ENCODE measurements around the gene FGGY.

The FGGY gene

DNA sequence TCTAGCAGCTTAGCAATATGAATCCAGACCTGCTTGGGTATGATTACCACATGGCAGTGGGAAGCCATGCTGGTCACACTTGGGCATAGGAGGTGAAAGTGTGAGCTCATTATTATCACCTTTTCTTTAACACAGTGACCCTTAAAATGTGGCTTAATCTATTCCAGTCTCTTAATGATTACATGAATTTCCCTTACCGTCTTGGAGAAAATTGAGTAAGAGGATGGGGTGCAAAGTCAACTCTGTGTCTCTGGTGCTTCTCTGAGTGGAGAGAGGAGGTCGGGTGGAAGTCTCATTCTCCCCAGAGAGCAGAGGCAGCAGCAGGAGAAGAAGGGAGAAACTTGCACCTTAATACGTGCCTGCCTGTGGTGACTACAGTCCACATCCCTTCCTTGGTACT is 91.3 kb downstream of the FGGY start:
- no peak for DNase-seq (ENCODE audit: low spot score)

DNA sequence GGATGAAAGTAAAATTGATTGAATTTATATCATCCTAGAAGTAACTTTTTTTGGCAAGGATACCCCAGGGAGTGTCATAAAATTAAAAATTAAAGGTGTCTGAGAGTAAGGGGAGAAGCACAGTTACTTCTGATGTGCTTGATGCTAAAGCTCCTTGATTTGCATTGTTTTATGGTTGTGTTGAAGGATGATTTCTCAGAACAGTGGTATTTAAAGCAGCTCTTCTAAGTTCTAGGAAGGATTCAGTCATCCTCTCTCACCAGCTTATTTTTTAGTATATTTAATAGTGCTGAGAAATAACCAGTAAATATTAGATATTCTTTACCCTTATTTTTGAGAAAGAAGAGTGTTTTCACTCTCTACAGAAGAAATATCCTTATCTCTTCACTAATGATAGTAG is 93.0 kb downstream of the FGGY start:
- DNase-seq (ENCODE audit: low spot score), result no peak

DNA sequence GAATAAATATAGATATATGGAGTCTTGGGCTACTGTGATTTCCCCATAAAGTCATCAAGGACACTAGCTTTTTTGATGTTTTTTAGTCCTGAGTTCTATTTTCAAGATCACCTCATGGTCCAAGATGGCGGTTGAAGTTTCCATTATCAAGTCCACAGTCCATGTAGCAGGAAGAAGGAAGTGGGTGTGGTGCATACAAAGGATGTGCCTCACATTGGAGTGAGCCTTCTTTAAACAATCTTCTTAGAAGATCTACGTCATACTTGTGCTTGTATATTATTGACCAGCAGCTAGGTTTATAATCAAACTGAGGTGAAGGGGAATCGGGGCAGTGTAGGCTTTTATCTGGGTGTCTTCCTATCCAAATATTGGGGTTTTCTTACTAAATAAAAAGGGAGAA is 93.4 kb downstream of the FGGY start:
- DNase-seq (ENCODE audit: low spot score), result no peak

DNA sequence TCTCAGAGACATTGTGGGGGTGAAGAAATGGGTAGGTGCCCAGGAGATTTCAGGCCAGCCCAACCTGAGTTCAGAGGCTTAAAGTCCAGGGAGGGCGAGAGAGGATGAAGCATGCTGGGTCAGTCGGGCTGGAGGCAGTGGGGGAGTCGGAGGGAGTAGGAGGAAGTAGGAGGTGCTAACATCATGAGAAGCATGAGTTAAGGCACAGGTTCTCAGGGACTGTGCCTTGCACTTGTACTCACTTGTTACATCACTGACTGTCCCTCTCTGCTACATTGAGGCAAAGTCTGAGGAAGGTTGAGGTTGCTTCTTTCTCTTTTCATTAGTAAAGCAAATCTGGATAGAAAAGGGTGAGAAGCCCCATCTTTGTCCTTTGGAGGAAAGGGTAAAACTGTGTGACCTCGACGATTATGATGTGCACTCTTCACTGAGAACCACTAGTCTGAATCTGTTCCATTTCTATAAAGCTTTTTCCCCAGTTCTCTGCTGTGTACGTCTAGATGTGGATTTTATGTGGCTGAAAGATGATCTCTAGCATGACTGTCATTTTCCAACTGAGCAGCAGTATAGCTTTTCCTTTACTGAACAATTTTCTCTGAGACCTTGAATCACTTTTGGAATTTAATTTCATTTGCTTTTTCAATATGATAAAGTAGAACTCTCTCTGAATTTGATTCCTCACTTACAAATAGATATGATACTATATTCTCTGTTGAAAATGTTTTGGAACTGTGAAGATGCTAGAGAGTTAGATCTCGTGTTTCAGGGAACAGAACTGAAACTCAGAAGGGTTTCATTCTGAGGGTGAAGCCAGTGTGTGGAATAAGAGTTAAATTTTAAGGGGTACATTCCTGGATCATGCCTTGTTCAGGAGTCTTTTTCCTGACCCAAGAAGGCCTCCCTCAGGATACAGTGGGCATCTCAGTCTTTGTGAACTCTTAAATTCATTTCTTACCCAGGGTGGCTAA is 94.6 kb downstream of the FGGY start:
- DNase-seq (ENCODE audit: low spot score), result no peak

DNA sequence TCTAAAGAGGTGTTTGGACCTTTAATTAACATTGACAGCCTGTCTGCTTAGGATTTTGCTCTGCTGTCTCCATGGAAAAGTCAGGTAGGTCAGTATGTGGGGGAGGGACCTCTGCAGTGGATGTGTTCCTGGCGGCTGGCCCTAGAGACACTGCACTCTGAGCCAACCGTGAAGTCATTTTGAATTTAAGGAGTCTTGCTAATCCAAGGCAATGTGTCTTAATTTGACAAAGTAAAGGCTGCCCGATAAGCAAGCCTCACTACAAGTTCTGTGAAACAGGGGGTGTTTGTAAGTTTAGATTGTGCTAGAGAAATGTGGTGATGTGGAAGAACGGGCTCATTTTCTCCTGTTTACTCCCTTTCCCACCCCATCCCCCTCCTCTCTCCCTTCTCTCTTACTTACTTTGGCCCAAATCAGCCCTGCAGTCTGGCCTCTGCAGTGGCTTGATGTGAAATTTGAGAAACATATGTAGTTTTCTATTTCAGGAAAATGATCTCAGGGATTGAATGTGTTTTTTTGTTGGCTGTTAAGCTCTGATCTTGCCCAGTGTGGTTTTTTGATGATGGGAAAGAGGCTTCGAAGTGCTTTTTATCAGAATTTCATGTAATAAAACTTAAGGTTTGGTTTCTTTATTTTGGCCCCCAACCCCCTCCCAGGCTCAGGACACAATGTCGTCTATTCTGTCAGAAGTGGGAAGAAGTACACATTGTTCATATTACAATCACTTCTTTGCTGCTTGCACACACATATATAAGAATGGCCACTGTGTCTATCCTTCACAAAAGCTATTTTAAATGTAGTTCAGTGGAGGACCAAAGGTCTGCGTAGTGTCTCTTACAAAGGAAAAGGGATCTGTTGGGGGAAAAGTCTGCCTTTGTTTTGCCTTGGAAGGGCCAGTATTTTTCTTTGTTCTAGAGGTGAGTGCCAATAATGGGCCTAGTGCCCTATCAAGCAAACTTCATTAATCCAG is 96.6 kb downstream of the FGGY start:
- peak; percentile 24 for DNase-seq (ENCODE audit: low spot score)

DNA sequence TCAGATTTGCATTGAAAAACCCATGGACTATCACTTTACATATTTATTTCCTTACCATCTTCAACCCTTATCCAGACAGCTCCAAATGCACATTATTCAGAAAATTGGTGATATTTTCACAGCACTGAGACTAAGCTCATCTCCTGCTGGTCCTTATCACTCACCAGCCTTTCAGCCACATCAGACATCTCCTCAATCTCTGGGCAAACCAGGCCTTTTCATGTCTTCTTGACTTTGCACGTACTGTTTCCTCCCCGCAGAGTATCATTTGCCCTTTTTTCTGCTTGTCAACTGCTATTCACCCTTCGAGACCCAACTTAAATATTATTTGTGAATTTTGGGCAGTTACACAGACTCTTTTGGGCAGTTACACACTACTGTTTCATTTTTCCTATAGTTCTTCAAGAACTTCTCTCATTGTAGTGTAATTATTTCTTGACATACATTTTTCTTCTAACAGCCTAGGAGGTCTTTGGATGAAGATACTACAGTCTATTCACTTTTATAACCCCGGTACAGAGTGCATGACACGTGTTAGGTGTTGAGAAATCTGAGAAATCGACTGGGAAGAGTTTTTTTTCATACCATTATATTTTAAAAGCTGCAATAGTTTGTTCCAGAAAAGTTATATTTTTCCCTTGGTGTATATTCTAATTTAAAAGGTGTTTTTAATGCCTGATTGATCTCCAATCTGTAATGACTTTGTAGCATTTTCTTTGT is 98.0 kb downstream of the FGGY start:
- DNase-seq (ENCODE audit: low spot score), result no peak

DNA sequence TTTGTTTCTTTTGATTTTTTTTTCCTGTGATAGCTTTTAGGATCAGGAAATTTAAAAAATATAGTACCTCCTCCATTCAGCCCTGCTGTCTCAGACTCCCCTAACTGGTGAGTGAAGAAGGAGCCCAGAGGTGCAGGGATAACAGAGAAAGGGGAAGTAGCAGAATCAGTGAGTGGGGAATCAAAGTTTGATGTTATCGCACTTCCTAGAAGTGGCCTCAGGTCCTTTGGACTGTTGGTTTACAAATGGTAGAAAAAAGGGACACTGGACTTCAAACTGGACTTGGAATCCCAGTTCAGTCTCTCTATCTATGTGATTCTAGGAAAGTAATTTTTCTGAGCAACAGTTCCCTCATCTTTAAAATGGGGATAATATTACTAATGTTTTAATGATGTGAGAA is 99.5 kb downstream of the FGGY start:
- DNase-seq (ENCODE audit: low spot score), result no peak

DNA sequence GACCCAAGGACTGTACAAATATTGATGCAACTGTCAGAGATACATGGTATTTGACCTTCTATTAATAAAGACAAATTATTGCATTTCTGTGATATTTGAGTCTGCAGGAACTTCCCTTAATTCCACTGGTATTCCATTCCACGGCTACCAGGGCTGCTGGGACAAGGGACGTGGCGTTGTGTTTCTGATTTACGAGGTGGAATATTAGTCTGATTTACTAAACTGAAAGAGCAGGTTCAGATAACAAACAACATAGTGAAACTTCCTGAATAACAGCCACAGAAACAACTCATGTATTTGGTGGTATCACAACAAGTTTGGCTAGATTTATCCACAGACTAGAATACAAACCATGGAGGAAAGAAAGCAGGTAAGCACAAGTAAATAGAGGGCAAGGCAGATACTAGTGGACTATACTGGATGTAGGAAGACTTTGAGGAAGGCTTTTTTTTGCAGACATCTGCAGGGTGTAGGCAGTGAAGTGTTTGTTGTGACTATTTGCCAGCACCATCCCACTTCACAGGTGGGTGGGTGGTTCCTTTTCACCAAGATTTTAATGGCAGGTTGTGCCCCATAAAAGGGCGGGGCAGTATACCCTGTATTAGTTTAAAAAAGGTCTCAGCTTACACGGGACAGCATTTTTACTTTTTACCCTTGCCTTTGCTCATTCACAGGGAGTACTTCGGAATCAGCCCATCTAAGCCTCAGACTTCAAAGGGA is 100.4 kb downstream of the FGGY start:
- no peak for DNase-seq (ENCODE audit: low spot score)

DNA sequence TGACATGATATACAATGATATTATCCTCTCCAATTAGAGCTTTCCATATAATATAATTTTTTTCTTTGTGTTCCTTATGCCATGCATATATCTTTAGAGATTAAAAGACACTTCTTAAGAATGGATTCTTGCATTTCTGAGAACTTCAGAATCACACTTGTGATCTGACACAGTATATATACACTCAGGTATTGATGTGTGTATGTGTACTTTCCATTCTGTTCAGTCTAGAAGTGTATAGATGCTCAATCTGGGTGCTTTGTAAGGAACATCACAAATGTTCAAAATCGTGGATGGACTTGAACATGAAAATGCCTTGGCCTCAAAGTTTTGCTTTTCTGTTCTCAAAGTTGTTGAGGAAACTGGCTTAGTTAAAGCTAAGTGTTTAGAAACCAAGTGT is 102.7 kb downstream of the FGGY start:
- DNase-seq (ENCODE audit: low spot score), result no peak

DNA sequence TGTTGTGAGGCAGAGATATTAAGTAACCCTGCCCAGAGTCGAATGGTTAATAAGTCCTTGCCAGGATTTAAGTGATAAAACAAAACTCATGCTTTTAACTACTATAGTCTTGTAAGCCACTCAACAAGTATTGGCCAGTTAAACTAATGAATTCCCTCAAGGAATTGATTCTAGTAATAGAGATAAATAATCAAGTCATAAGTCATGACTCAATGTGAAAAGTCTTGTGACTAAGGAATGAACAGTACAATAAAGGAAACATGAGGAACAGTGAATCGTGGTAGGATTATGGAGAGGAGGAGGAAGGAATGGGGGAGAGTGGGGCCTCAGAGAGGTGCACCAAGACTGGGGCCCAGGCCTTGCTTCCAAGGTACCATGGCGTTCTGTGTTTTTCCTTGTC is 104.7 kb downstream of the FGGY start:
- DNase-seq (ENCODE audit: low spot score), result no peak

DNA sequence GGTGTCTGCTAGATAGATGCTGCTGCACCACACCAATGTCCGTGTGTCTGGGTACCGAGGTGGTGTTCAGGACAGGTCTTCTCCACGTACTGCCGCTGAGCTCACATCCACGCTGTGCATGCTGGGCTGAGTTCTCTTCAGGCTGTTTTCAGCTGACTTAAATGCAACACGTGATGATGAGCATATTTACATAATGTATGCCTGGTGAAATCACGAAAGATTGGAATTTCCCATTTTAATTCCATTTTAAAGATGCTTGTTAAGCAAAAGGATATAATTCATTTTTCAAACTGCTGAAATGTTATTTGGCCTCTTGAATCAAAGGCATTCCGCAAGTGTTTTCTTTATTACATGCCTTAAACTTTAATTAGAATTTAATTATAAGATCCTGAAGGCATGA is 107.9 kb downstream of the FGGY start:
- peak; percentile 58 for DNase-seq (ENCODE audit: low spot score)

DNA sequence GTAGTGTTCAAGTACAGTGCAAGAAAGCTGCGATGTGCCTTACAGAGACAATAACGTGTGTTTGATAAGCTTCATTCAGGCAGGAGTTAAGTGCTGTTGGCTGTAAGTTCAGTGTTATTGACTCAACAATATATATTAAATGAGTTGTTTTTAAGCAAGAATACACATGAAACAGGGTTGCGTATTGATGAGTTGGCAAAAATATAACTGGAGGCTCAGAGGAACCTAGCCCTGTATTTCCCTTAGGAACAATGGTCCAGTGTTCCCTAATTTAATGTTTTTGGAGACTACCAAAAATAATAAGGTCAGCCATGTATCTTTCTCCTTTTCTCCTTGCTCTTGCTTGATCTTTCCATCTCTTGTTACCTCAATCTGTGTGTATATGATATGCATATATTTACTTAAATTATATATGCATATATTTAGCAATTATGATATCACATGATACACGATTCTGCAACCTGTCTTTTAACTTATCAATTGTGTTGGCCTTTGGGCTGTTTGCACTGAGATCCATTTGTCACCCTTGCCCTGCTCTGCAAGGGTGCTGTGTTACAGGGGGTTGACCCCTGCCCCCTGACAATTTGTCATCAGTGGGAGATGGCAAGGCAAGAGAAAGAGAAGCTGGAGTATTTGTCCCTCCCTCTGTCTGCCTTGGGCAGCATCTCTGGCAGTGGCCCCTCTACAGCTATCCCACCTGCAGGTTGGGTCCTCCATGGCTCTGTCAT is 109.7 kb downstream of the FGGY start:
- no peak for DNase-seq (ENCODE audit: low spot score)

DNA sequence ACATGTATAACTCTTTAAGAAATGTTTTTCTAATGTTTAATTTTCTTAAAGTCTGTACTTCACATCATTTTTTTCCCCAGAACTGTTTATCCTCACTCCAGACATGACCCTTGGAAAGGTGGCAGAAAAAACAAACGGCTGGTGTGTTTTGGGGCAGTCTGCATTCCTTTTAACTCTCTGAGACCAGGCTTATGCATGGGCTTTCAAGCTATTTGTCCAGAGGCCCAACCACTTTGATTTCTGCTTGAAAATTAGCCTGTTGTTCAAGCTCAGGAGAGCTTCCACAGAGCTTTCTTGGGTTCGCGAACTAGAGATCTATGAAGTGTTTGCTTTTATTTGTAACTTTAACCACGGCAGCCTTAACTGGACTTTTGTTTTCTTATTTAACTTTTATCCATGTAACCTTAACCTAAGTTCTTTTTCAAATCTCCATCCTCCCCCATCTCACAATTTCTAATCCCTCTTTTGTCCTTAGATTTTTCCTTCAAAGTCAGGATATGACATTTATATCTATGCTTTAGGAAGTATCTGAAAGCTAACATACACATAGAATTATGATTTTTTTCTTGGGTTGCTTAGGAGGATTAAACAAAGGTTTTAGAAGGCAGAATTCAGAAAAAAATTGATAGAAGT is 111.8 kb downstream of the FGGY start:
- no peak for DNase-seq (ENCODE audit: low spot score)

DNA sequence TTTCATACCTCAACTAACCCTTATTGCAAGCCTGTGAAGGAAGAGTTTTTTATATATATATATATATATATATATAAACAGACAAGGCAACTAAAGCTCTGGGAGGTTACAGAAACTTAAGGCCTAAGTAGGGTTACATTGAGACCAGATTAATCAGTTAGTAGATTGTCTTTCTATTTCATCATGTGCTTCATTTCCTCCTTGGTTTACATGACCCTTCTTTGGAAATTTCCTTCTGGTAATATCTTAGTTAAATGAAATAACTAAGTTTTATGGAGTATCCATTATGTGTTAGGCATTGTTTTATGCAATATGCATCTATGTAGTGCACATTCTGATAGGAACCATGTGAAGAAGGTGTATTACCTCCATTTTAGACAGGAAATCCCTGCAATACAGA is 112.7 kb downstream of the FGGY start:
- no peak for DNase-seq (ENCODE audit: low spot score)

DNA sequence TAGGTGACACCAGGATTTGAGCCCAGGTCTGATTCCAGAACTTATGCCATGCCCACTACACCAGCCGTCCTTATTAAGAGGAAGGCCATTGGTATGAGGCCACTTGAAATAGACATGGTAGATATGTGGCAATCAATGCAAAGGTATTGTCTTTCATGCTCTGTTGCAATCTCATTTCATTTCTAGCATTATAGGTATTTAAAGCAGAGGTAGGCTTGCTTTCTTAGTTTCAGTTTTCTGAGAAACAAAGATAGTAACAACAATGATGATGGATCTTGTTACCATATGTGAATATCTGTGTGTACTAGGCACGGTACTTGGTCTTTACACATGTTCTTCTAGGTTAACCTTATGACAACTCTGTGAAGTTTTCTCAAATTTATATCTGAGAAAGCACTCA is 113.1 kb downstream of the FGGY start:
- no peak for DNase-seq (ENCODE audit: low spot score)

DNA sequence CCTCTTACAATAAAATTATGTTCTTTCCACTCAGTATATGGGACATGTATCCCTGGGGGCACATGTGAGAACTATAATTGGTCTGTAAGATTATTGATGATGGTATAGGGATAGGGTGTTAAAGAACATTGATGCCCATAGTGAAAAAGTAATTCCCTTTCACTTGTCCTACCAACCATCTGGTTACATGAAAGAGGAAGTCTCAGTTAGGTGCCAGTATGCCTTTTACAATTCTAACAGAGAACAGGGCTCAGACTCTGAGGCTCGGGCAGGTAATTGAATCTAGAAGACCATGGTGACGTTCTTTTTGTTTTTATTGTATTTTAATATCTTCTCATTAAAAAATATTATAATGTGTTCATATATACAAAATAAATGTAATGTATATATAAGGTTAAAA is 113.6 kb downstream of the FGGY start:
- no peak for DNase-seq (ENCODE audit: low spot score)

DNA sequence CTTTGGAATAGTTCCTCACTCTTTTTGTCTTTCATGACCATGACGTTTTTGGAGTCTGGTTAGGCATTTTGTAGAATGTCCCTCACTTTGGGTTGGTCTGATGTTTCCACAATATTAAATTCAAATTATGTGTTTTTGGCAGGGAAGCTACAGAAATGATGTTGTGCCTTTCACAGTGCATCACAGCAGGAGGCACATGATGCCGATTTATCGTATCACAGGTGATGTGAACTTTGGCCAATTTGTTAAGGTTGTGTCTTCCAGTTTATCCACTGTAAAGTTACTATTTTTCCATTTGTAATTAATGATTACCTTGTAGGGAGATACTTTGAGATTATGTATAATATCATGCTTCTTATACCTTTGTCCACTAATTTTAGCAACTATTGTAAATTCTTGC is 114.3 kb downstream of the FGGY start:
- no peak for DNase-seq (ENCODE audit: low spot score)

DNA sequence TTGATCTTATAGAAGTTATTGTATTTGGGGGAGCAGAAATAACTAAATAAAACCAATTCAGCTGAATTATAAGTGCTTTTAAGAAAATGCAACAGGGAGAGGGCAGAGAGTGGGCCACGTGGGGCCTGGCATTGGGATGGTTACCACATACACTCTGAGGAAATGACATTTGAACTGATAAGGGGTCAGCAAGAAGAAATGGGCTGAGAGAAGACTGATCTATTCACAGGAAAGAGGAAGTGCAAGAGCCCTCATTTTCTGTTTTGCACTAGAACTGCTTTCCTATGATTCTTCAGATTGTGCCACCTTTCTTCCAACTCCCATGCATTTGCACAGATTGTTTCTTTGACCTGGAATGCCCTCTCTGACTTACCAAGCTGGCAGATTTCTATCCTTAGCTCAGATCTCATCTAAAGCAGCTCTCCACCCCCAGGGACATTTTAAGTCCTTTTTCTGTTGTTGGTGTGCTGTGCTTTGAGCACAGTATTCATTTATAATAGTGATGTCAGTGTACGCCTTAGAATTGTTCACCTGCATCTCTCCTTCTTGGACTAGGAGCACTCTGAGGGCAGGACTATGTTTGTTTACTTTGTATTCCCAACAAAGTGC is 115.9 kb downstream of the FGGY start:
- DNase-seq (ENCODE audit: low spot score), result no peak

DNA sequence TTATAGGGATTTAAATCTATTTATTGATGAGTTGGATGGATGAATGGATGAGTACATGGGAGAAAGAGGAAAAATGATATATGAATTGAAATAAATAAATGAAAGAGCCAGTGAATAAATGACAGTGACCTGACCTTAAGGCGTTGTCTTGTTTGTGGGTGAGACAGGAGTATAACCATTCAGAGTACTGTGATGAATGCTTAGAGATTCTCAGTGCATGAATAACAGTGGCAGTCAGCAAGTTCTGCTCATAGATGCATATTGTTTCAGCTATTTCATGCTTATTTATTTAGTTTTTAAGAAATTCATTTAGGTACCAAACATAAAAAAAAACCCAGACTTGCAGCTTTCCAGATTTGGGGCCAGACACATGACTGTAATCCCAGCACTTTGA is 116.4 kb downstream of the FGGY start:
- DNase-seq (ENCODE audit: low spot score), result no peak

Measured in D341Med (cell line).